SK-N-SH treated with all-trans-retinoic acid at 6 μM for 48 hours (cell line): Measurements from ENCODE around the gene BOC.
A peak's percentile ranks its signal among the peaks of the same experiment; 100 is the strongest.

Source experiments
- ATAC-seq: fragments of 200-7000 bp; cut with Tn5 transposase; 3 replicates; pipeline ENCODE4 v1.9.1; 2020; ENCODE audit warnings: mild to moderate bottlenecking, moderate library complexity
- BACH2 ChIP-seq: fragments of 250-450 bp; sonication (Bioruptor Pico); IDR thresholded peaks from 2 replicates; pipeline ENCODE4 v1.9.0; 2021; ENCODE audit warnings: mild to moderate bottlenecking, borderline replicate concordance
- CSDC2 ChIP-seq: fragments of 250-450 bp; sonication (Bioruptor Pico); IDR thresholded peaks from 2 replicates; pipeline ENCODE4 v1.5.0; 2020; ENCODE audit warnings: mild to moderate bottlenecking, moderate library complexity
- ESRRG ChIP-seq: fragments of 250-450 bp; sonication (Bioruptor Pico); IDR thresholded peaks from 2 replicates; pipeline ENCODE4 v1.6.1; 2021; ENCODE audit warnings: mild to moderate bottlenecking
- ISL1 ChIP-seq: fragments of 250-450 bp; sonication (Bioruptor Pico); IDR thresholded peaks from 2 replicates; pipeline ENCODE4 v2.1.2; 2022; ENCODE audit warnings: mild to moderate bottlenecking, moderate library complexity
- OSR1 ChIP-seq: fragments of 250-450 bp; sonication (Bioruptor Pico); IDR thresholded peaks from 2 replicates; pipeline ENCODE4 v1.8.0; 2022; ENCODE audit warnings: moderate library complexity, mild to moderate bottlenecking, inconsistent platforms
- PATZ1 ChIP-seq: fragments of 250-450 bp; sonication (Bioruptor Pico); IDR thresholded peaks from 2 replicates; pipeline ENCODE4 v1.8.0; 2020; ENCODE audit warnings: mild to moderate bottlenecking, moderate library complexity, borderline replicate concordance
- PPARA ChIP-seq: fragments of 250-450 bp; sonication (Bioruptor Pico); IDR thresholded peaks from 2 replicates; pipeline ENCODE4 v1.5.0; 2020; ENCODE audit warnings: mild to moderate bottlenecking, borderline replicate concordance
- RARB ChIP-seq: fragments of 250-450 bp; sonication (Bioruptor Pico); IDR thresholded peaks from 2 replicates; pipeline ENCODE4 v1.8.0; 2021; ENCODE audit warnings: mild to moderate bottlenecking, moderate library complexity
- SNAI2 ChIP-seq: fragments of 250-450 bp; sonication (Bioruptor Pico); IDR thresholded peaks from 2 replicates; pipeline ENCODE4 v1.5.0; 2020; ENCODE audit warnings: mild to moderate bottlenecking, moderate library complexity
- TCF4 ChIP-seq: fragments of 250-450 bp; sonication (Bioruptor Pico); IDR thresholded peaks from 2 replicates; pipeline ENCODE4 v1.8.0; 2021; ENCODE audit warnings: mild to moderate bottlenecking, moderate library complexity, borderline replicate concordance
- TOX ChIP-seq: fragments of 250-450 bp; sonication (Bioruptor Pico); IDR thresholded peaks from 2 replicates; pipeline ENCODE4 v1.8.0; 2021; ENCODE audit warnings: mild to moderate bottlenecking, moderate library complexity, borderline replicate concordance
- TSHZ2 ChIP-seq: fragments of 250-450 bp; sonication (Bioruptor Pico); IDR thresholded peaks from 2 replicates; pipeline ENCODE4 v1.5.0; 2020; ENCODE audit warnings: mild to moderate bottlenecking, moderate library complexity
- ZC3H10 ChIP-seq: fragments of 250-450 bp; sonication (Bioruptor Pico); IDR thresholded peaks from 2 replicates; pipeline ENCODE4 v1.5.1; 2021; ENCODE audit warnings: mild to moderate bottlenecking, moderate library complexity
- ZFP3 ChIP-seq: fragments of 250-450 bp; sonication (Bioruptor Pico); IDR thresholded peaks from 2 replicates; pipeline ENCODE4 v1.5.0; 2020; ENCODE audit warnings: mild to moderate bottlenecking, moderate library complexity
- ZFP30 ChIP-seq: fragments of 450-650 bp; formaldehyde crosslinking; IDR thresholded peaks from 2 replicates; pipeline ENCODE4 v1.5.0; 2022; ENCODE audit warnings: mild to moderate bottlenecking, moderate library complexity
- ZNF565 ChIP-seq: fragments of 450-650 bp; formaldehyde crosslinking; conservative IDR thresholded peaks from 2 replicates; pipeline ENCODE4 v1.5.0; 2020; ENCODE audit warnings: low read depth, mild to moderate bottlenecking, moderate library complexity
- ZNF8 ChIP-seq: fragments of 450-650 bp; formaldehyde crosslinking; IDR thresholded peaks from 2 replicates; pipeline ENCODE4 v1.5.0; 2020; ENCODE audit warnings: mild to moderate bottlenecking, moderate library complexity
- TF ChIP-seq, protein P1 (sequence below): fragments of 250-450 bp; sonication (Bioruptor Pico); IDR thresholded peaks from 2 replicates; pipeline ENCODE4 v1.8.0; 2021; ENCODE audit warnings: low read depth, mild to moderate bottlenecking, moderate library complexity, borderline replicate concordance

Gene BOC

DNA sequence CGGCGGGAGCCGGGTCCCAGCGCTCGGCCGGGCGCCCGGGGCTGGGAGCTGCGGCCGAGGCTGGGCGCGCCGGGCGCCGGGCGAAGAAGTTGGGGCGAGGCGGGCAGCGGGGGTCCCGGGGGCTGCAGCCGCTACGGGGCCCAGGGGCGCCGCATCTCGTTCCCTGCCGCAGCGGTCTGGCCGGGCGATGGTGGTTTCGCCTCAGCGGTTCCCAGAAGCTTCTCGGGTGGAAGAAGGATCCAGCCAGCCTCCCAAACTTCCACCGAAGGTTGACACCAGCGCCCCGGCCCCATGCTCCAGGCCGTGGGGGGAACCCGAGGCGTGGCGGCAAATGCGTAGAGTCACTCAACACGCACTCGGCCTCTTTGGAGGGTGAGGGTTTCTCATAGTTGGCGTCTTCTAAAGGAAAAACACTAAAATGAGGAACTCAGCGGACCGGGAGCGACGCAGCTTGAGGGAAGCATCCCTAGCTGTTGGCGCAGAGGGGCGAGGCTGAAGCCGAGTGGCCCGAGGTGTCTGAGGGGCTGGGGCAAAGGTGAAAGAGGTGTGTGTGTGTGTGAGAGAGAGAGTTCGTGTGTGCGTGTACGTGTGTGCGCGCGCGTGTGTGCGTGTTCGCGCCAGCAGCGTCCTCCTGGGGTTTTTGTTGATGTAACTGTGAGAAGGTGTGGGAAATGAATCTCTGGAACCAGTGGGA, 940 bp downstream of the BOC start:
- TF ChIP-seq CSDC2 (CRISPR knock-in tag): no peak
- no peak for TF ChIP-seq PATZ1 (CRISPR knock-in tag)
- peak; percentile 24 for ATAC-seq

- no peak for TF ChIP-seq BACH2 (CRISPR knock-in tag)
- TF ChIP-seq OSR1 (CRISPR knock-in tag): no peak
- no peak for TF ChIP-seq ZFP3
- no peak for TF ChIP-seq RARB
- TF ChIP-seq CSDC2 (CRISPR knock-in tag): no peak
- TF ChIP-seq ZNF8 (CRISPR knock-in tag): no peak
- no peak for TF ChIP-seq SNAI2 (CRISPR knock-in tag)
- no peak for TF ChIP-seq ISL1 (CRISPR knock-in tag)
- no peak for TF ChIP-seq PPARA (CRISPR knock-in tag)
- no peak for TF ChIP-seq ZFP30 (CRISPR knock-in tag)
- TF ChIP-seq ESRRG (CRISPR knock-in tag): no peak
- ATAC-seq: no peak
These were observed 1.6 kb downstream of the BOC start for GRCh38 chr3:113212844-113213375.

DNA sequence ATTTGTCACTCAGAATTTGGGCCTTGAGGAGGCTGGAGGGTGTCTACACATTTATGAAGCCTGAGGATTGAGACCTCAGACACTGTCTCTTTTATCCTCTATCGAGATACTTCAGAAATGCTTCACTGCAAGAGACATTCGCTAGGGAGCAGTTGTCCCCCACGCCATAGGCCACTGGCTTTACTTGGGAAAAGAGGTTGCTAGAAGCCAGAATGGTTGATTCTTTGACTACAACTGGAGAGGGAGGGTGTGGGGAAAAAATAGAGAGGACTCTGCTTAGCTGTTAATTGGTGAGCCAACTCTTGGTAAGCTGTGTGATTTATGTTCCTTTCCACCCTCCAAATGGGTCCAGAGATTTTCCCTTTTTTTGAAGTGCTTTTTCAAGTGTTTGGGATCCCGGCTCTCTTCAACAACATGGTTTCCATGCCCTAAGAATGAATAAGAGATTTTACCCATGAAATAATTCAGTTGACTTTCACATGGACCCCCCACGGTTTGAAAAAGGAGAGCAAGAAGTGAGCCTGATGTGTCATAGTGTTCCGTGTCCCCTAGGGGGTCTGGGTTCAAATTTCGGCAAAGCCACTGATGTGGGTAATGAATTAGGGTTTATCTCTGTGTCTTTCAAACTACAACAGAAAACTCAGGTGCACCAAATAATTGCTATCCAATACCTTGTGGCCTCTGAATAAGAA, 2.7 kb downstream of the BOC start:
- ATAC-seq: no peak
- TF ChIP-seq TOX (CRISPR knock-in tag) (no peak), ZFP30 (CRISPR knock-in tag) (no peak), CSDC2 (CRISPR knock-in tag) (no peak), ZNF8 (CRISPR knock-in tag) (no peak), RARB (no peak), TSHZ2 (no peak), PATZ1 (CRISPR knock-in tag) (no peak), ZNF565 (CRISPR knock-in tag) (no peak), PPARA (CRISPR knock-in tag) (no peak)
- TF ChIP-seq, protein P1, sequence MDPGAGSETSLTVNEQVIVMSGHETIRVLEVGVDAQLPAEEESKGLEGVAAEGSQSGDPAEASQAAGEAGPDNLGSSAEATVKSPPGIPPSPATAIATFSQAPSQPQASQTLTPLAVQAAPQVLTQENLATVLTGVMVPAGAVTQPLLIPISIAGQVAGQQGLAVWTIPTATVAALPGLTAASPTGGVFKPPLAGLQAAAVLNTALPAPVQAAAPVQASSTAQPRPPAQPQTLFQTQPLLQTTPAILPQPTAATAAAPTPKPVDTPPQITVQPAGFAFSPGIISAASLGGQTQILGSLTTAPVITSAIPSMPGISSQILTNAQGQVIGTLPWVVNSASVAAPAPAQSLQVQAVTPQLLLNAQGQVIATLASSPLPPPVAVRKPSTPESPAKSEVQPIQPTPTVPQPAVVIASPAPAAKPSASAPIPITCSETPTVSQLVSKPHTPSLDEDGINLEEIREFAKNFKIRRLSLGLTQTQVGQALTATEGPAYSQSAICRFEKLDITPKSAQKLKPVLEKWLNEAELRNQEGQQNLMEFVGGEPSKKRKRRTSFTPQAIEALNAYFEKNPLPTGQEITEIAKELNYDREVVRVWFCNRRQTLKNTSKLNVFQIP: no peak

- no peak for ATAC-seq
- TF ChIP-seq CSDC2 (CRISPR knock-in tag) (no peak), ZNF8 (CRISPR knock-in tag) (no peak), TSHZ2 (no peak), ZC3H10 (CRISPR knock-in tag) (no peak), TCF4 (CRISPR knock-in tag) (no peak), TOX (CRISPR knock-in tag) (no peak), BACH2 (CRISPR knock-in tag) (no peak), ZFP3 (no peak), ZNF565 (CRISPR knock-in tag) (no peak), OSR1 (CRISPR knock-in tag) (no peak), ESRRG (CRISPR knock-in tag) (no peak)
- TF ChIP-seq, protein P1: no peak
These were observed 3.7 kb downstream of the BOC start for GRCh38 chr3:113214917-113215595.
